BLaER1 treated with 17β-estradiol and CSF1 and Interleukin-3, amounts not matched to agents 10 nM and 100 nM (cell line): ENCODE results near the gene CKAP2L.

Experiments used
- H3K27ac ChIP-seq, 11 experiments: shearing (Covaris generic); formaldehyde crosslinking; 2 replicates each; pipeline ENCODE4 v1.8.1; 2022
- H3K27me3 ChIP-seq, 11 experiments: shearing (Covaris generic); formaldehyde crosslinking; 2 replicates each; pipeline ENCODE4 v1.8.1; 2022
- H3K36me3 ChIP-seq, 11 experiments: shearing (Covaris generic); formaldehyde crosslinking; 2 replicates each; pipeline ENCODE4 v1.8.1; 2022
- H3K4me1 ChIP-seq, 10 experiments: shearing (Covaris generic); formaldehyde crosslinking; 2 replicates each; pipeline ENCODE4 v1.8.1; 2022
- H3K4me2 ChIP-seq, 11 experiments: shearing (Covaris generic); formaldehyde crosslinking; 2 replicates each; pipeline ENCODE4 v1.8.1; 2022
- H3K4me3 ChIP-seq, 10 experiments: shearing (Covaris generic); formaldehyde crosslinking; 2 replicates each; pipeline ENCODE4 v1.8.1; 2022
- H3K9ac ChIP-seq, 11 experiments: shearing (Covaris generic); formaldehyde crosslinking; 2 replicates each; pipeline ENCODE4 v1.8.1; 2022
- H3K9me3 ChIP-seq, 11 experiments: shearing (Covaris generic); formaldehyde crosslinking; replicated peaks in 1 of 11; 2 replicates each; pipeline ENCODE4 v1.8.1; 2022
- H4K20me1 ChIP-seq, 11 experiments: shearing (Covaris generic); formaldehyde crosslinking; 2 replicates each; pipeline ENCODE4 v1.8.1; 2022
- Cebpa-rat ChIP-seq, 11 experiments: shearing (Covaris generic); IDR thresholded peaks; 2 replicates each; pipeline ENCODE4 v1.8.1; 2022

Gene CKAP2L

GRCh38 chr2:112805542-112805941 lies 41.1 kb upstream of the CKAP2L start:
- no peak overlapping the region for H3K9ac ChIP-seq
- no peaks in the 10 kb centered on the region for H4K20me1 ChIP-seq
- no peak overlapping the region for H3K4me2 ChIP-seq
- peaks cover 22 to 82% (median 67%) of the 10 kb centered on the region in 11 experiments for H3K9me3 ChIP-seq
- no peaks in the 10 kb centered on the region for H3K27me3 ChIP-seq
- H3K27ac ChIP-seq = peak overlapping the region in 4 of 11 experiments; percentile 1 to 59 (median 32); a peak in 3 of 22 replicates
- H3K36me3 ChIP-seq = peaks cover 0 to 6% (median 0%) of the 10 kb centered on the region in 11 experiments; a peak in 3 of 22 replicates
- H3K4me1 ChIP-seq = peaks cover 10 to 26% (median 20%) of the 10 kb centered on the region in 10 experiments; a peak in 19 of 20 replicates
- no peak for TF ChIP-seq Cebpa-rat (IDR thresholded peaks at IDR 0.05)
- H3K4me3 ChIP-seq = no peak overlapping the region

- Histone ChIP-seq H3K9me3 (peaks cover 15 to 66% (median 50%) of the 10 kb centered on the region in 11 experiments), H3K9ac (no peak overlapping the region), H3K4me3 (no peak overlapping the region), H3K4me1 (peaks cover 21 to 41% (median 36%) of the 10 kb centered on the region in 10 experiments), H3K27me3 (no peaks in the 10 kb centered on the region), H4K20me1 (no peaks in the 10 kb centered on the region), H3K27ac (peak overlapping the region in 4 of 11 experiments; percentile 0 to 59 (median 49); a peak in 6 of 22 replicates), H3K4me2 (peak overlapping the region in 6 of 11 experiments; percentile 4 to 44 (median 12); a peak in 6 of 22 replicates), H3K36me3 (peaks cover 0 to 6% (median 0%) of the 10 kb centered on the region in 11 experiments; a peak in 3 of 22 replicates)
- TF ChIP-seq Cebpa-rat (IDR thresholded peaks at IDR 0.05) = no peak
Measured at GRCh38 chr2:112803691-112804521, 39.5 kb upstream of the CKAP2L start.

- Histone ChIP-seq H3K27me3 (no peaks in the 10 kb centered on the region), H3K36me3 (no peaks in the 10 kb centered on the region; a peak in 1 of 22 replicates), H3K9me3 (peaks cover 0 to 50% (median 33%) of the 10 kb centered on the region in 11 experiments; a peak in 15 of 22 replicates), H3K4me2 (peak overlapping the region in 9 of 11 experiments; percentile 17 to 84 (median 42); a peak in 12 of 22 replicates), H3K4me1 (peaks cover 36 to 67% (median 55%) of the 10 kb centered on the region in 10 experiments), H3K27ac (peak overlapping the region in 9 of 11 experiments; percentile 15 to 87 (median 78); a peak in 13 of 22 replicates), H3K4me3 (no peak overlapping the region), H4K20me1 (no peaks in the 10 kb centered on the region), H3K9ac (no peak overlapping the region)
- TF ChIP-seq Cebpa-rat (IDR thresholded peaks at IDR 0.05) = no peak
Measured at GRCh38 chr2:112800881-112801583, 36.6 kb upstream of the CKAP2L start.

- Histone ChIP-seq H3K4me3 (peak overlapping the region in 1 of 10 experiments; percentile 20; a peak in 1 of 20 replicates), H3K9ac (peak overlapping the region in 10 of 11 experiments; percentile 51 to 73 (median 62); a peak in 18 of 22 replicates), H3K36me3 (no peaks in the 10 kb centered on the region; a peak in 1 of 22 replicates), H3K27ac (peak overlapping the region; percentile 2 to 87 (median 80); a peak in 20 of 22 replicates), H3K4me1 (peaks cover 46 to 78% (median 68%) of the 10 kb centered on the region in 10 experiments), H3K9me3 (peaks cover 0 to 40% (median 24%) of the 10 kb centered on the region in 11 experiments; a peak in 11 of 22 replicates), H3K27me3 (no peaks in the 10 kb centered on the region), H3K4me2 (peak overlapping the region; percentile 46 to 86 (median 74)), H4K20me1 (no peaks in the 10 kb centered on the region)
- TF ChIP-seq Cebpa-rat (IDR thresholded peaks at IDR 0.05) = no peak
Measured at GRCh38 chr2:112798979-112799975, 34.9 kb upstream of the CKAP2L start.

GRCh38 chr2:112796486-112796885 lies 32.1 kb upstream of the CKAP2L start:
- H3K27me3 ChIP-seq = no peaks in the 10 kb centered on the region
- H4K20me1 ChIP-seq = no peaks in the 10 kb centered on the region
- peak overlapping the region in 3 of 11 experiments; percentile 2 to 85 (median 6); a peak in 1 of 22 replicates for H3K27ac ChIP-seq
- peaks cover 0 to 11% (median 0%) of the 10 kb centered on the region in 11 experiments; a peak in 3 of 22 replicates for H3K36me3 ChIP-seq
- H3K4me1 ChIP-seq = peaks cover 58 to 87% (median 74%) of the 10 kb centered on the region in 10 experiments
- H3K9ac ChIP-seq = no peak overlapping the region
- H3K9me3 ChIP-seq = peaks cover 0 to 35% (median 24%) of the 10 kb centered on the region in 11 experiments; a peak in 18 of 22 replicates
- peak overlapping the region in 9 of 11 experiments; percentile 1 to 71 (median 48); a peak in 7 of 22 replicates for H3K4me2 ChIP-seq
- no peak for TF ChIP-seq Cebpa-rat (IDR thresholded peaks at IDR 0.05)
- H3K4me3 ChIP-seq = no peak overlapping the region

- H3K4me3 ChIP-seq = no peak overlapping the region
- TF ChIP-seq Cebpa-rat (IDR thresholded peaks at IDR 0.05) = no peak
- H3K4me2 ChIP-seq = peak overlapping the region; percentile 1 to 71 (median 48); a peak in 18 of 22 replicates
- H3K4me1 ChIP-seq = peaks cover 58 to 80% (median 70%) of the 10 kb centered on the region in 10 experiments
- peaks cover 0 to 11% (median 0%) of the 10 kb centered on the region in 11 experiments; a peak in 3 of 22 replicates for H3K36me3 ChIP-seq
- H4K20me1 ChIP-seq = no peaks in the 10 kb centered on the region
- H3K27ac ChIP-seq = peak overlapping the region in 7 of 11 experiments; percentile 3 to 85 (median 35); a peak in 7 of 22 replicates
- 0 out of 22 replicates have a peak overlapping the region, but pooled peaks of 1 of the 11 experiments have one; percentile 2 for H3K9ac ChIP-seq
- peaks cover 0 to 39% (median 26%) of the 10 kb centered on the region in 11 experiments; a peak in 18 of 22 replicates for H3K9me3 ChIP-seq
- no peaks in the 10 kb centered on the region for H3K27me3 ChIP-seq
Measured at GRCh38 chr2:112795774-112796173, 31.4 kb upstream of the CKAP2L start.

- peaks cover 49 to 70% (median 62%) of the 10 kb centered on the region in 10 experiments for H3K4me1 ChIP-seq
- H4K20me1 ChIP-seq = no peaks in the 10 kb centered on the region
- H3K9me3 ChIP-seq = peaks cover 0 to 47% (median 26%) of the 10 kb centered on the region in 11 experiments; a peak in 18 of 22 replicates
- peak overlapping the region in 10 of 11 experiments; percentile 31 to 85 (median 62); a peak in 17 of 22 replicates for H3K27ac ChIP-seq
- no peak overlapping the region for H3K9ac ChIP-seq
- no peak overlapping the region for H3K4me3 ChIP-seq
- TF ChIP-seq Cebpa-rat (IDR thresholded peaks at IDR 0.05) = no peak
- peaks cover 0 to 11% (median 0%) of the 10 kb centered on the region in 11 experiments; a peak in 3 of 22 replicates for H3K36me3 ChIP-seq
- no peaks in the 10 kb centered on the region for H3K27me3 ChIP-seq
- peak overlapping the region in 9 of 11 experiments; percentile 33 to 71 (median 53); a peak in 16 of 22 replicates for H3K4me2 ChIP-seq
Measured at GRCh38 chr2:112794841-112795240, 30.4 kb upstream of the CKAP2L start.
